H1 (cell line): ENCODE data around the gene IGSF23.

Source experiments
- CTCF ChIP-seq, 3 experiments: IDR thresholded peaks; 1 replicate in 2 of 3; 2 replicates in 1 of 3; pipeline versions ENCODE4 v1.5.1 to v1.6.1; 2011; ENCODE audit warnings: low read length in 3 of 3, mild to moderate bottlenecking in 3 of 3, inconsistent platforms in 2 of 3, low read depth in 1 of 3, moderate library complexity in 1 of 3; ENCODE audit not compliant: insufficient read depth in 1 of 3; ENCODE audit errors: control extremely low read depth in 1 of 3
- E2F6 ChIP-seq: IDR thresholded peaks from 2 replicates; pipeline ENCODE4 v1.6.1; 2012; ENCODE audit warnings: inconsistent platforms
- EGR1 ChIP-seq: IDR thresholded peaks from 2 replicates; pipeline ENCODE4 v1.6.1; 2011; ENCODE audit warnings: low read depth, low read length, borderline replicate concordance
- EP300 ChIP-seq, 2 experiments: IDR thresholded peaks; 1 replicate in 1 of 2; 2 replicates in 1 of 2; pipeline ENCODE4 v1.6.1; 2011 to 2012; ENCODE audit warnings: low read depth in 2 of 2, low read length in 2 of 2, mild to moderate bottlenecking in 2 of 2, borderline replicate concordance in 1 of 2, inconsistent platforms in 1 of 2, moderate library complexity in 1 of 2
- EZH2 ChIP-seq: fragments of 200-600 bp; sonication (generic); IDR thresholded peaks from 2 replicates; pipeline ENCODE4 v1.7.1; 2012; ENCODE audit warnings: low read depth, mild to moderate bottlenecking, moderate library complexity, low read length, inconsistent platforms; ENCODE audit not compliant: severe bottlenecking
- JUN ChIP-seq: IDR thresholded peaks from 2 replicates; pipeline ENCODE4 v1.6.1; 2011; ENCODE audit warnings: low read depth, mild to moderate bottlenecking, improper control_type of control experiment, low read length
- KDM1A ChIP-seq: fragments of 200-600, 300-600 bp; sonication (generic); IDR thresholded peaks from 2 replicates; pipeline ENCODE4 v1.7.1; 2016; ENCODE audit warnings: mild to moderate bottlenecking, low read length, borderline replicate concordance
- KDM5A ChIP-seq: fragments of 200-600 bp; IDR thresholded peaks from 2 replicates; pipeline ENCODE4 v1.7.1; 2012; ENCODE audit warnings: mild to moderate bottlenecking, low read length, inconsistent platforms, mixed read lengths
- POLR2A ChIP-seq, 2 experiments: IDR thresholded peaks; 1 replicate in 1 of 2; 2 replicates in 1 of 2; pipeline ENCODE4 v1.6.1; 2011; ENCODE audit warnings: low read depth in 2 of 2, low read length in 2 of 2, mild to moderate bottlenecking in 2 of 2; ENCODE audit errors: control extremely low read depth in 1 of 2
- SIN3A ChIP-seq, 2 experiments: IDR thresholded peaks in 1 of 2; conservative IDR thresholded peaks in 1 of 2; 2 replicates each; pipeline ENCODE4 v1.6.1; 2011 to 2012; ENCODE audit warnings: low read length in 2 of 2, improper control_type of control experiment in 1 of 2, low read depth in 1 of 2, mild to moderate bottlenecking in 1 of 2
- SIRT6 ChIP-seq: IDR thresholded peaks from one replicate; pipeline ENCODE4 v1.7.1; 2012; ENCODE audit warnings: low read length, inconsistent platforms
- SP1 ChIP-seq: IDR thresholded peaks from 2 replicates; pipeline ENCODE4 v1.6.1; 2011; ENCODE audit warnings: low read depth, low read length
- YY1 ChIP-seq: IDR thresholded peaks from 2 replicates; pipeline ENCODE4 v1.6.1; 2011; ENCODE audit warnings: low read depth, mild to moderate bottlenecking, low read length

- TF ChIP-seq CTCF (IDR thresholded peaks at IDR 0.05; ENCODE audit: control extremely low read depth in 1 of 3, insufficient read depth in 1 of 3, low read depth in 1 of 3, low read length in 3 of 3) (no peak), EZH2 (no peak), JUN (no peak), KDM5A (no peak), YY1 (no peak), POLR2A (IDR thresholded peaks at IDR 0.05; ENCODE audit: control extremely low read depth in 1 of 2, low read depth in 2 of 2, low read length in 2 of 2) (no peak), SIRT6 (no peak), SIN3A (conservative IDR thresholded peaks at IDR 0.05 in 1 of 2, IDR thresholded peaks at IDR 0.05 in 1 of 2; ENCODE audit: low read depth in 1 of 2, low read length in 2 of 2) (no peak), KDM1A (no peak), EGR1 (no peak), EP300 (IDR thresholded peaks at IDR 0.05; ENCODE audit: borderline replicate concordance in 1 of 2, low read depth in 2 of 2, low read length in 2 of 2) (no peak), E2F6 (no peak), SP1 (no peak)
Measured at GRCh38 chr19:44680536-44680935, 67.2 kb downstream of the IGSF23 start.
